HepG2 (cell line): Measurements from ENCODE around the gene KCTD6. TPM values are rescaled to one million over a fixed set of nuclear protein-coding genes. Genes with fewer than 3 reads are reported as not detected.
A peak's percentile ranks its signal among the peaks of the same experiment; 100 is the strongest.

Experiments used
- BRF2 ChIP-seq: sonication (generic); formaldehyde crosslinking; IDR thresholded peaks from 2 replicates; pipeline ENCODE4 v1.8.1; 2022; ENCODE audit warnings: mild to moderate bottlenecking, missing genetic modification reagents
- FLYWCH1 ChIP-seq: sonication (generic); formaldehyde crosslinking; IDR thresholded peaks from 2 replicates; pipeline ENCODE4 v1.8.1; 2023; ENCODE audit warnings: mild to moderate bottlenecking, missing genetic modification reagents
- HES4 ChIP-seq: sonication (generic); formaldehyde crosslinking; IDR thresholded peaks from 2 replicates; pipeline ENCODE4 v1.9.0; 2021; ENCODE audit warnings: mild to moderate bottlenecking, missing genetic modification reagents, borderline replicate concordance
- PAX8 ChIP-seq: sonication (generic); formaldehyde crosslinking; IDR thresholded peaks from 2 replicates; pipeline ENCODE4 v1.8.0; 2022; ENCODE audit warnings: mild to moderate bottlenecking, missing genetic modification reagents, borderline replicate concordance
- RAD51 ChIP-seq: fragments of 450-650 bp; IDR thresholded peaks from 2 replicates; pipeline ENCODE4 v1.6.1; 2016; ENCODE audit warnings: borderline replicate concordance
- SAP130 ChIP-seq: IDR thresholded peaks from 2 replicates; pipeline ENCODE4 v1.6.1; 2016; ENCODE audit warnings: low read depth
- SRSF4 ChIP-seq: fragments of 200-400 bp; formaldehyde crosslinking; IDR thresholded peaks from one replicate; pipeline ENCODE4 v1.6.1; 2018; ENCODE audit warnings: mild to moderate bottlenecking, low read depth, low read length, moderate library complexity; ENCODE audit not compliant: poor library complexity, severe bottlenecking
- TCF12 ChIP-seq, 2 experiments: fragments of 450-650 bp in 1 of 2; sonication (generic) in 1 of 2; formaldehyde crosslinking in 1 of 2; IDR thresholded peaks; 2 replicates each; pipeline versions ENCODE4 v1.6.1 to v1.8.0; 2017 to 2022; ENCODE audit warnings: antibody characterized with exemption in 1 of 2, mild to moderate bottlenecking in 1 of 2, missing genetic modification reagents in 1 of 2, moderate library complexity in 1 of 2
- XRCC5 ChIP-seq: fragments of 200-400 bp; formaldehyde crosslinking; optimal IDR thresholded peaks from 2 replicates; pipeline ENCODE3; 2017; ENCODE audit warnings: mild to moderate bottlenecking, low read length
- ZBTB40 ChIP-seq, 2 experiments: fragments of 450-650 bp in 1 of 2; sonication (generic) in 1 of 2; formaldehyde crosslinking in 1 of 2; IDR thresholded peaks; 2 replicates each; pipeline versions ENCODE4 v1.6.1 to v1.8.0; 2016 to 2022; ENCODE audit warnings: antibody characterized with exemption in 1 of 2, mild to moderate bottlenecking in 1 of 2, missing genetic modification reagents in 1 of 2
- ZNF678 ChIP-seq: sonication (generic); formaldehyde crosslinking; IDR thresholded peaks from 2 replicates; pipeline ENCODE4 v1.4.0; 2020; ENCODE audit warnings: mild to moderate bottlenecking, missing genetic modification reagents
- polyA plus RNA-seq, 8 experiments: library from polyadenylated mRNA; depleted of rRNA in 3 of 8; stranded (reverse) in 7 of 8; unstranded in 1 of 8; fragments of >200 nt; fragmentation: Illumina TruSeq in 4 of 8; extraction: Trizol in 4 of 8; gene quantifications; 2 replicates each; pipeline versions ENCODE4 v1.2.1 to v1.2.3, GENCODE V29; 2011 to 2016; ENCODE audit warnings: low read depth in 4 of 8, missing spikeins in 1 of 8, mixed read lengths in 1 of 8; ENCODE audit not compliant: insufficient read depth in 1 of 8
- total RNA-seq, 5 experiments: library from RNA; depleted of rRNA; stranded (reverse); fragments of >200 nt; fragmentation: Illumina TruSeq; extraction: Trizol; gene quantifications; 2 replicates each; pipeline ENCODE4 v1.2.3, GENCODE V29; 2016; ENCODE audit warnings: low read depth in 1 of 5
- TF ChIP-seq, protein P1 (sequence below): sonication (generic); formaldehyde crosslinking; IDR thresholded peaks from 2 replicates; pipeline ENCODE4 v1.8.1; 2022; ENCODE audit warnings: low read depth, mild to moderate bottlenecking, missing genetic modification reagents

The KCTD6 gene
- total and polyA plus RNA-seq, 2 of the 13 experiments (the other 11 are each of a cell fraction or from before 2014, with no cell fraction given), result 13.4 to 14.2 TPM

DNA sequence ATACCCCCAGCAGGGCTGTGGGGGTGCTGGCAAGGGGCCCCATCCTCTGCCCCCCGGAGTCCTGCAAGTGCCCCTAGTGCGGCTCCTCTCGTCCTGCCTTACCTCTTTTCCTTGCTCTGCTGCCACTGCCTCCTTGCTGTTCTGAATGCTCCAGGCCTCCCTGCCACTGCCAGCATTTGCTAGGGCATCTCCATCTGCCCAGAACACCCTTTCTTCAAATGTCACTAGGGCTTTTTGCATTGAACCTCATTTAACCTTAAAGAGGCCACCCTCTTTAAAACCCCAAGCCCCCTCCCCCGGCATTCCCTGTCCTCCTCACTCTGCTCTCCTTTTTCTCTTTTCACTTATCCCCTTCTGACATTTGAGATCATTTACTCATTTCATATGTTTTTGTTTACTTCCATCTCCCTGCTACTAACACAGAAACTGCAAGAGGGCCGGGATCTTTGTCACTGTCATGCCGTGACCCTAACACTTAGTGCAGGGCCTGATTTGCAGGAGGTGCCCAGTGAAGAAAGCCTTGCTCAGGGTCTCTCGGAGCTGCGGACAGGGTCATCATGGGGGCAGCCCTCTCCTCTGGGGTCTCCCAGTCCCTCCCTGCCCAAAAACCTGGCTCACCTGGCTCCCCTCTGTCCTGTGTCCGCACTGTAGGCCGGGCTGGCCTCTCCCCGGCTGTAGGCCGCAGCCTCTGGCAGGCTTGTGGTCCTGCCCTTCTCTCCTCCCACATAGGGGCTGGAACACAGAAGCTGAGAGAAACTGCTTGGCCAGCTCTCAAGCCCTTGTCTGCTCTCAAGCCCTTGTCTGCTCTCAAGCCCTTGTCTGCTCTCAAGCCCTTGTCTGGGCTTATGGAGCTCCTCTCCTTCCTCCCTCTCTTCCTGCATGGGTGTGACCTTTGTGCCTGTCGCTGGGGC is 44.9 kb downstream of the KCTD6 start, which contains the start of gene ACOX2 (continued):
- 0 out of 2 replicates have a peak, but pooled peaks have one; percentile 18 for TF ChIP-seq HES4
- TF ChIP-seq, protein P1, sequence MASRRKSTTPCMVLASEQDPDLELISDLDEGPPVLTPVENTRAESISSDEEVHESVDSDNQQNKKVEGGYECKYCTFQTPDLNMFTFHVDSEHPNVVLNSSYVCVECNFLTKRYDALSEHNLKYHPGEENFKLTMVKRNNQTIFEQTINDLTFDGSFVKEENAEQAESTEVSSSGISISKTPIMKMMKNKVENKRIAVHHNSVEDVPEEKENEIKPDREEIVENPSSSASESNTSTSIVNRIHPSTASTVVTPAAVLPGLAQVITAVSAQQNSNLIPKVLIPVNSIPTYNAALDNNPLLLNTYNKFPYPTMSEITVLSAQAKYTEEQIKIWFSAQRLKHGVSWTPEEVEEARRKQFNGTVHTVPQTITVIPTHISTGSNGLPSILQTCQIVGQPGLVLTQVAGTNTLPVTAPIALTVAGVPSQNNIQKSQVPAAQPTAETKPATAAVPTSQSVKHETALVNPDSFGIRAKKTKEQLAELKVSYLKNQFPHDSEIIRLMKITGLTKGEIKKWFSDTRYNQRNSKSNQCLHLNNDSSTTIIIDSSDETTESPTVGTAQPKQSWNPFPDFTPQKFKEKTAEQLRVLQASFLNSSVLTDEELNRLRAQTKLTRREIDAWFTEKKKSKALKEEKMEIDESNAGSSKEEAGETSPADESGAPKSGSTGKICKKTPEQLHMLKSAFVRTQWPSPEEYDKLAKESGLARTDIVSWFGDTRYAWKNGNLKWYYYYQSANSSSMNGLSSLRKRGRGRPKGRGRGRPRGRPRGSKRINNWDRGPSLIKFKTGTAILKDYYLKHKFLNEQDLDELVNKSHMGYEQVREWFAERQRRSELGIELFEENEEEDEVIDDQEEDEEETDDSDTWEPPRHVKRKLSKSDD, result no peak
- no peak for TF ChIP-seq RAD51
- TF ChIP-seq PAX8 (CRISPR knock-in tag), result no peak
- TF ChIP-seq XRCC5, result peak; percentile 30
- TF ChIP-seq SRSF4, result no peak
- TF ChIP-seq SAP130 (CRISPR knock-in tag), result peak; percentile 31
- no peak for TF ChIP-seq BRF2 (CRISPR knock-in tag)
- no peak for TF ChIP-seq ZBTB40 (IDR thresholded peaks at IDR 0.05)
- 0 out of 2 replicates have a peak, but pooled peaks have one; percentile 62 for TF ChIP-seq ZBTB40 (CRISPR knock-in tag; IDR thresholded peaks at IDR 0.05)
- no peak for TF ChIP-seq FLYWCH1
- no peak for TF ChIP-seq TCF12 (IDR thresholded peaks at IDR 0.05)
- TF ChIP-seq TCF12 (CRISPR knock-in tag; IDR thresholded peaks at IDR 0.05), result no peak
- TF ChIP-seq ZNF678 (CRISPR knock-in tag), result peak; percentile 60; the same call in 1 of the 2 replicates
